DOHH2 (cell line): ENCODE results near the gene CDH4.

ENCODE experiments used
- CTCF ChIP-seq: fragments of 200-600 bp; sonication (generic); IDR thresholded peaks from one replicate; pipeline ENCODE4 v1.5.1; 2014; ENCODE audit warnings: antibody characterized with exemption, mild to moderate bottlenecking, low read depth, low read length; ENCODE audit not compliant: poor library complexity, severe bottlenecking
- EZH2phosphoT487 ChIP-seq: fragments of 200-600 bp; sonication (generic); IDR thresholded peaks from 2 replicates; pipeline ENCODE4 v1.6.1; 2017; ENCODE audit warnings: borderline replicate concordance, mild to moderate bottlenecking, antibody characterized with exemption, low read length, moderate library complexity, mixed read lengths

GRCh38 chr20:61671559-61671958 is 419.5 kb downstream of the CDH4 start:
- TF ChIP-seq CTCF (no peak), EZH2phosphoT487 (no peak)
